HG03064 (cell line): ENCODE data around the gene MTERF2.
A peak's percentile ranks its signal among the peaks of the same experiment; 100 is the strongest.
"Not testable (repeated sequence)": the region's sequence is repeated elsewhere in the genome, so short reads cannot be mapped to it uniquely, and the experiment has no call there.

Source experiments
- ATAC-seq: cut with Tn5 transposase; IDR thresholded peaks from one replicate; pipeline ENCODE4 v1.9.1; 2021; ENCODE audit warnings: low read depth; ENCODE audit not compliant: unreplicated experiment

Gene MTERF2, protein sequence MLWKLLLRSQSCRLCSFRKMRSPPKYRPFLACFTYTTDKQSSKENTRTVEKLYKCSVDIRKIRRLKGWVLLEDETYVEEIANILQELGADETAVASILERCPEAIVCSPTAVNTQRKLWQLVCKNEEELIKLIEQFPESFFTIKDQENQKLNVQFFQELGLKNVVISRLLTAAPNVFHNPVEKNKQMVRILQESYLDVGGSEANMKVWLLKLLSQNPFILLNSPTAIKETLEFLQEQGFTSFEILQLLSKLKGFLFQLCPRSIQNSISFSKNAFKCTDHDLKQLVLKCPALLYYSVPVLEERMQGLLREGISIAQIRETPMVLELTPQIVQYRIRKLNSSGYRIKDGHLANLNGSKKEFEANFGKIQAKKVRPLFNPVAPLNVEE

DNA sequence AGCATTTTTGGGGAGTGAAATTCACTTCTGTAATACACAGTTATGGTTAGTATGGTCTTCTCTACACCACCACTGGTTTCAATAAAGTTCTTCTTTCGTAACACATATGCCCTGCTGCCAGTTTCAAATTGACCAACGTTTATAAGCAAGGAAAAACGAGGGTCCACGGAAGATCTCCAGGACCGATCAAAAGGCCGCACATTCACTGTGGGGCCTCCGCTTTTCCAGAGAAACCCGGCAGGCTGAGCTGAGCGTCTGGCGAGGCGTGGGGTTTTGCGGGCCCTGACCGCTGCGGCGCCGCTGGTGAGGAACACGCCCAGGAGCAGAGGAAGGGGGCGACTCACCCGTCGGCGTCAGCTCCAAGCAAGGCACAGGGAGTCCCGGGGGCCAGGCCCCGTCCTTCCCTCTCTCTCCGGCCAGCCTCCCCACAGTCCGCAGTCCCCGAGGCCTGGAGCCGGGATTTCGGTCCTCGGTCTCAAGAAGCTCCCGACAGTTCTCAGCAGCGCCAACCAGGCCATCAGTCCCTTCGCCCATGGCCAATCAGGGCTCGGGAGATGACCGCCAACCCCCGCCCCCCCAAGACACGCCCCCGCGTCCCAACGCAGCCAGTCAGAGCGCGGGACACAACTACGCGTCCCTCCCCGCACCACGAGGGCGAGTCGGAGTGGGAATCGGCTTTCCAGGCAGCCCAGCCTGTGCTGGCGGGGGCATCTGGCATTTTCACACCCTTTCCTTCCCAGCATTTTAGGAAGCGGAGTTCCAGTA, at the start of gene MTERF2:
Gene MTERF2 (minus strand): TSS at position 522 of the 765 bp plus-strand sequence. CDS start 8,432 bp downstream, outside the sequence.
- ATAC-seq: peak; percentile 91

DNA sequence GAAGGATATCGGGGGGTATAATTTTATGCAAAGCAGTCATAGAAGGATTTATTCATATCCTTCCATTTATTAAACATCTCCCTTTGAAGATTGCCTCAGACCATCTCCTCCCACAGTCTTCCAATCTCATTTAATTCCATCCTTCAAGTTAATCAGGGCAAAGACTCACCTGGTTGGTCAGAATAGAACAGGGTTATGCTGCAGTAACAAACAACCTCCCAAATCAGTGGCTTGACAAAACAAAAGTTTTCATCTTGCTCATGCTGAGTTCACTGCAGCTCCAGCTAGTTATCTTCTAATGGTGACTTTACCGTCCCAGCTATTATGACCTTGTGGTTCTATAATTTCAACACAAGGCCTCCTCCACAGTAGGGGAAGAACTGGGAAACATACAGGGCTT, 48.8 kb upstream of the MTERF2 start:
- no peak for ATAC-seq

DNA sequence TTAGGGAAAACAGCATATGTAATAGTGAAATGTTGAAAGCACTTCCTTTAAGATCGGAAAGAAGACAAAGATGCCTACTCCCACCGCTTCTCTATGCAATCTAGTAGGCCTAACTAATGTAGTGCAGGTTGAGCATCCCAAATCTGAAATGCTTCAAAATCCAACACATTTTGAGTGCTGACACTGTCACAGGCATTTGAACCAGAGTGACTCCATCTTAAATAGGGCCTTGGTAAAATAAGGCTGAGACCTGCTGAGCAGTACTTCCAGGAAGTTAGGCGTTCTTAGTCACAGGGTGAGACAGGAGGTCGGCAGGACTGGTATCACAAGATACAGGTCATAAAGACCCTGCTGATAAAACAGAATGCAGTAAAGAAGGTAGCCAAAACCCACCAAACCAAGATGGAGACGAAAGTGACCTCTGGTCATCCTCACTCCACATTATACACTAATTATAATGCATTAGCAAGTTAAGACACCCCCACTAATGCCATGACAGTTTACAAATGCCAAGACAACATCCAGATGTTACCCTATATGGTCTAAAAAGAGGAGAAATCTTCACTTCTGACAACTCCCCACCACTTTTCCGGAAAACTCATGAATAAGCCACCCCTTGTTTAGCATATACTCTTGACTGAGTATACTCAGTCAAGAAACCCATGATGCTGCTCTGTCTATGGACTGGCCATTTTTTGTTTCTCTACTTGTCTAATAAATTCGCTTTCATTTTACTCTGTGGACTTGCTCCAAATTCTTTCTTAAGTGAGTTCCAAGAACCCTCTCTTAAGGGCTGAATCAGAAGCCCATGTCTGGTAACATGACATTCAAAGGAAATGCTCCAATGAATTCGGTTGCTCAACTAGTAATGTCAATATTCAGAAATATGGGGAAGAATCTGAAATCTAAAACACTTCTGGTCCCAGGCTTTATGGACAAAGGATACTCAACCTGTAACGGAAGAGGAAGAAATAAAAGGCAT, 47.1 kb upstream of the MTERF2 start:
- no peak for ATAC-seq

DNA sequence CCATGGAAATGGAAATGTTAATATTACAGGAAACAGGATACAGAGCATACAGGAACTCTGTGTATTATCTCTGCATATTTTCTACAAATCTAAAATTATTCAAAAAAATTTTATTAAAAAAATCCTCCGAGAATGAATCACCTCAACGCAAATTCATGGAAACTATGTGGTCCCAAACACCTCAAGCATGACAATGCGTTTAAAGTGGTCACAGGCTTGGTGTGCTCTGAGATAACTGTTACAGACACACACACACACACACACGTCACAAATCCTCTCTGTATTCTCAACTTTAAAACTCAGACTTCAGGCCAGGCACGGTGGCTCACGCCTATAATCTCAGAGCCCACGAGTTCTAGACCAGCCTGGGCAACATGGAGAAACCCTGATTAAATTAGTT, 45.3 kb upstream of the MTERF2 start:
- no peak for ATAC-seq

GRCh38 chr12:107031061-107031460, 44.1 kb upstream of the MTERF2 start:
- ATAC-seq: no peak

GRCh38 chr12:107029081-107029480, 42.1 kb upstream of the MTERF2 start:
- no peak for ATAC-seq

DNA sequence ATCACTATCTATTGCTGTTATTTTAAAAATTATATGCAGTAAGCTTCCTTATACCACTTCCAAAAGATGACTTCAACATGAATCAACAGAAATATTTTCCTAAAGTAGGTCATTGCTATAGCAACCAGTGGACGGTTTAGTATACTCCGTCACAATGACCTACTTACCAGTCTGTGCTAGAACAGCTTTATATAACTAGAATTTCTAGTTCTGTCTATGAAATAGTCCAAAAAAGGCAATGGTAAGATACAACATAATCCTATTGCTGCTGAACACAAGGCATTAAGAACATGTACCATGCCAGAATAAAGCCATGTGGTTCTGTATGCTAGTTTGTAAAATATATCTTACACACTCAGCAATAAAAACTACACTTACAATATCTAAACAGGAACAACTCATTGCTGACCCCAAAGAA, 40.7 kb upstream of the MTERF2 start:
- no peak for ATAC-seq

GRCh38 chr12:107026806-107027635, 40.1 kb upstream of the MTERF2 start:
- no peak for ATAC-seq

DNA sequence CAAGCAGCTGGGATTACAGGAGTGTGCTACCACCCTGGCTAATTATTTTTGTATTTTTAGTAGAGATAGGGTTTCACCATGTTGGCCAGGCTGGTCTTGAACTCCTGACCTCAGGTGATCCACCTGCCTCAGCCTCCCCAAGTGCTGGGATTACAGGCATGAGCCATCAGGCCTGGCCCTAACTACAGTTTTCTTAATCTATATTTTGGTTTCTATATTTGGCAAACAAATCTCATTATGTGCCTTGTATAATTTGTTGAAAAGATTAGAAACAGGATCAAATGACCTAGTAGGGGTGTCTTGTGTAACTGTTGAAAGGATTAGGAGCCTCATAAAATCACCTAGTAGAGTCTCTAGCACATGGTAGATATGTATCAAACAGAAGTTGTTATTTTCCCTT, 39.4 kb upstream of the MTERF2 start:
- ATAC-seq: not testable (repeated sequence)

DNA sequence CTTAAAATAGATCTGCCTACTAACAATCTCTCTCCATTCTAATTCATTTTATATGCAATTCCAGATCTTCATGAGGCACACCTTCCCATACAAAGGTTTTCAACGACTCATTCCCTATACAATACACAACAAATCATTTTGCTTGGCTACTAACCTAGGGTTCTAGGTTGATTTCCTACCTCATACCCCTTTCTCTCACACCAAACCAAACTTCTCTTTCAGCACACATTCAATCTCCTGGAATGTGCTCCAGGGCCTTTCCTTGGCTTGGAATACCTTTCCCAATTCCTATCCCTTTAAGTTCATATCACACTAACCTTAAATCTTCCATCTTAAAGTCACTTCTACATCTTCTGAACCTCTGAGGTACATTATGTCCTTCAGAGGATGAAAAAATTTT, 38.7 kb upstream of the MTERF2 start:
- no peak for ATAC-seq

GRCh38 chr12:107019546-107019945, 32.6 kb upstream of the MTERF2 start:
- no peak for ATAC-seq

- ATAC-seq: no peak
Observed at GRCh38 chr12:107017042-107017441, 30.1 kb upstream of the MTERF2 start.

DNA sequence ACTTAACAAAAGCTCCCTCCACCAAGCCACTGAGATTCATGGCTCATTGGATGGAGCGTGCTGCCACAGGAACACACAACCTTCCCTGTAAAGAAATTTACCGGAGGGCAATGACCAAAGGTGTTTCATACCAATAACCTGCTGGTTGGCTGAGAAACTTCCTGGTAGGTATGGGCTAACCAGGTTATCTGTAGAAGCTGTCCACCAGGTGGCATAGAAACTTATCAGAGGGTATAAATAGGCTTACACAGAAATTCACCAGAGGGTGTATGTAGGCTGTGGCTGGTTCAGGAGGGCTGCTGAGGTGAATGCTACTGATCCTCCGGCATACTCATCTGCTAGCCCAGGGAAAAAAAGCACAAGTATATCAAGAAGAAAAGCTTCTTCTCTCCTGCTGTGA, 27.1 kb upstream of the MTERF2 start:
- ATAC-seq: no peak

DNA sequence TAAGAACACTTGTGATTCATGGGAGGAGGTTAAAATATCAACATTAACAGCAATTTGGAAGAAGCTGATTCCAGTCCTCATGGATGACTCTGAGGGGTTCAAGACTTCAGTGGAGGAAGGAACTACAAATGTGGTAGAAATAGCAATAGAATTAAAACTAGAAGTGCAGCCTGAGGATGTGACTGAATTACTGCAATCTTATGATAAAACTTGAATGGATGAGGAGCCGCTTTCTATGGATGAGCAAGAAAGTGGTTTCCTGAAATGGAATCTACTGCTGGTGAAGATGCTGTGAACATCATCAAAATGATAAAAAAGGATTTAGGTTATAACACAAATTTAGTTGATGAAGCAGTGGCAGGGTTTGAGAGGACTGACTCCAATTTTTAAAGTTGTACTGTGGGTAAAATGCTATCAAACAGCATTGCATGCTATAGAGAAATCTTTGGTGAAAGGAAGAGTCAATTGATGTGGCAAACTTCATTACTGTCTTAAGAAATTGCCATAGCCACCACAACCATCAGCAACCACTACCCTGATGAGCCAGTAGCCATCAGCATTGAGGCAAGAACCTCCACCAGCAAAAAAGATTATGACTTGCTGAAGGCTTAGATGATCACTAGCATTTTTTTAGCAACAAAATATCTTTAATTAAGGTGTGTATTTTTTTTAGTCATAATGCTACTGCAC, 25.9 kb upstream of the MTERF2 start:
- ATAC-seq: no peak

DNA sequence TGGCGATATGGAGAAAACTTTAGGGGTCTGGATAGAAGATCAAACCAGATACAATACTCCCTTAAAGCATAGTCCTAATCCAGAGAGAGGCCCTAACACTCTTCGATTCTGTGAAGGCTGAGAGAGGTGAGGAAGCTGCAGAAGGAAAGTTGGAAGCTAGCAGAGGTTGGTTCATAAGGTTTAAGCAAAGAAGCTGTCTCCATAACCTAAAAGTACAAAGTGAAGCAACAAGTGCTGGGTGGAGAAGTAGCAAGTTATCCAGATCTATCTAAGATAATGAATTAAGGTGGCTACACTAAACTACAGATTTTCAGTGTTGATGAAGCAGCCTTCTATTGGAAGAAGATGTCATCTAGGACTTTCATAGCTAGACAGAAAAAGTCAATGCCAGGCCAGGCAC, 24.6 kb upstream of the MTERF2 start:
- no peak for ATAC-seq

DNA sequence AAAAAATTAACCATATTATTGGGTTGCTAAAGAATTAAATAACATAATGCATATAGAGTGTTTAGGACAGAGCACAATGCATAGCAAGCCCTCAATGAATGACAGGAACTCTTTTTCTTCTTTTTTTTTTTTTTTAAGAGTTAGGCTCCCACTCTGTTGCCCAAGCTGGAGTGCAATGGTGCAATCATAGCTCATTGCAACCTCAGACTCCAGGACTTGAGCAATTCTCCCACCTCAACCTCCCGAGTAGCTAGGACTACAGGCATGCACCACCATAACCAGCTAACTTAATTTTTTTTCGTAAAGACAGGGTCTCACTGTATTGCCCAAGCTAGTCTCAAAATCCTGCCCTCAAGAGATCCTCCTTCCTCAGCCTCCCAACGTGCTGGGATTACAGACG, 20.5 kb upstream of the MTERF2 start:
- no peak for ATAC-seq

DNA sequence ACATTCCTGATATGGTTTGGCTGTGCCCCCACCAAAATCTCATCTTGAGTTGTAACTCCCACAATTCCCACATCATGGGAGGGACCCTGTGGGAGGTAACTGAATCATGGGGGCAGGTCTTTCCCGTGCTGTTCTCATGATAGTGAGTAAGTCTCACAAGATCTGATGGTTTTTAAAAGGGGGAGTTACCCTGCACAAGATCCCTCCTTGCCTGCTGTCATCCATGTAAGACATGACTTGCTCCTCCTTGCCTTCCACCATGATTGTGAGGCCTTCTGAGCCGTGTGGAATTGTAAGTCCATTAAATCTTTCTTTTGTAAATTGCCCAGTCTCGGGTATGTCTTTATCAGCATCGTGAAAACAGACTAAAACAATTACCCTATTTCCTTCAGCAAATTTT, 15.7 kb upstream of the MTERF2 start:
- not testable (repeated sequence) for ATAC-seq

- ATAC-seq: no peak
Observed at GRCh38 chr12:106999446-106999845, 12.5 kb upstream of the MTERF2 start.

GRCh38 chr12:106997916-106998315, 11.0 kb upstream of the MTERF2 start:
- ATAC-seq: no peak
